Erythroblast (primary cell): ENCODE data around the gene PHOX2A.

Source experiments
- GATA1 ChIP-seq: IDR thresholded peaks from 2 replicates; pipeline ENCODE4 v1.6.1; 2011; ENCODE audit warnings: low read depth, mild to moderate bottlenecking, control low read depth, low read length, moderate library complexity
- POLR2A ChIP-seq: IDR thresholded peaks from 2 replicates; pipeline ENCODE4 v1.6.1; 2011; ENCODE audit warnings: mild to moderate bottlenecking, low read length

GRCh38 chr11:72254299-72254993, 10.5 kb upstream of the PHOX2A start:
- no peak for TF ChIP-seq POLR2A
- no peak for TF ChIP-seq GATA1
